Glomerular visceral epithelial cell (primary cell): ENCODE results near the gene MAGEA2B.
"Not testable (repeated sequence)": the region's sequence is repeated elsewhere in the genome, so short reads cannot be mapped to it uniquely, and the experiment has no call there.

Source experiments
- DNase-seq: peaks from one replicate; pipeline ENCODE4 v3.0.0-alpha.2; 2016; ENCODE audit errors: extremely low spot score

Gene MAGEA2B

GRCh38 chrX:152758918-152759317 is 44.5 kb downstream of the MAGEA2B start, which contains the start of gene CSAG3:
Gene CSAG3, plus strand, starts transcription at chrX:152759218.
- DNase-seq, result not testable (repeated sequence)

- not testable (repeated sequence) for DNase-seq
Observed at GRCh38 chrX:152759544-152759943, 45.1 kb downstream of the MAGEA2B start.

GRCh38 chrX:152761582-152761981 is 47.2 kb downstream of the MAGEA2B start:
- not testable (repeated sequence) for DNase-seq

- DNase-seq, result not testable (repeated sequence)
Observed at GRCh38 chrX:152766562-152766961, 52.1 kb downstream of the MAGEA2B start.
